Lower leg skin (tissue), 4 donors: Measurements from ENCODE around the gene OLA1. TPM values are rescaled to one million over a fixed set of nuclear protein-coding genes. Genes with fewer than 3 reads are reported as not detected.

Source experiments
- DNase-seq, 2 donors: peaks; one replicate each; pipeline ENCODE4 v3.0.0-alpha.2; 2019; ENCODE audit warnings: low spot score in 2 of 2
- H3K4me3 ChIP-seq: fragments of 200-600 bp; sonication (generic); 2 replicates; pipeline ENCODE4 v1.5.1; 2017; ENCODE audit warnings: mild to moderate bottlenecking, low read depth; ENCODE audit not compliant: poor library complexity, severe bottlenecking
- POLR2A ChIP-seq, 2 donors: fragments of 450-650 bp; IDR thresholded peaks; one replicate each; pipeline ENCODE4 v1.6.1; 2016 to 2017; ENCODE audit warnings: antibody characterized with exemption in 2 of 2, mild to moderate bottlenecking in 1 of 2, moderate library complexity in 1 of 2
- WGBS, 2 donors: methylation state at CpG; one replicate each; pipeline ENCODE4 v1.1.5; 2018; 5-methylcytosine and 5-hydroxymethylcytosine counted together
- intact Hi-C: fragments of 100-400 bp; cut with DNase I; formaldehyde crosslinking; loops from one replicate; pipeline ENCODE4 v1.15.0; 2023; ENCODE audit warnings: low total_unique reads
- total RNA-seq, 4 donors: library from RNA; depleted of rRNA; stranded (reverse); fragments of >200 nt; gene quantifications; one replicate each; pipeline ENCODE4 v1.1.0, GENCODE V29; 2016
- TF ChIP-seq, protein P1 (sequence below), 3 donors: fragments of 450-650 bp; IDR thresholded peaks; one replicate each; pipeline ENCODE4 v1.5.1; 2016; ENCODE audit warnings: antibody characterized with exemption in 3 of 3, mild to moderate bottlenecking in 3 of 3, moderate library complexity in 2 of 3

The OLA1 gene
- total RNA-seq, 4 donors from 2014 or later, result 49.6 to 73.5 (median 61.2) TPM

DNA sequence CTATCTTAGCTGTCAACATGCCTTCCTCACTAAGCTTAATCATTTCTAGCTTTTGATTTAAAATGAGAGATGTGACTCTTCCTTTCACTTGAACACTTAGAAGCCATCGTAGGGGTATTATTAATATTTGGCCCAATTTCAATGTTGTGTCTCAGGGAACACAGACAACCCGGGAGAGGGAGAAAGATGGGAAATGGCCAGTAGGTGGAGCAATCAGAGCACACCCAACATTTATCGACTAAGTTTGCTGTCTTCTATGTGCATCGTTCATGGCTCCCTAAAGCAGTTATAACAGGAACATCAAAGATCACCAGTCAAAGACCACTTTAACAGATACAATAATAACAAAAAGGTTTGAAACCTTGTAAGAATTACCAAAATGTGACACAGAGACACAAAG is 110.2 kb downstream of the OLA1 start:
- no peak for DNase-seq
- intact Hi-C loops, result no loop called here
- WGBS, 2 donors, result 62 to 67% methylated on average over 4 of the region's 4 CpGs
- no peak for TF ChIP-seq POLR2A (IDR thresholded peaks at IDR 0.05)
- TF ChIP-seq, protein P1, sequence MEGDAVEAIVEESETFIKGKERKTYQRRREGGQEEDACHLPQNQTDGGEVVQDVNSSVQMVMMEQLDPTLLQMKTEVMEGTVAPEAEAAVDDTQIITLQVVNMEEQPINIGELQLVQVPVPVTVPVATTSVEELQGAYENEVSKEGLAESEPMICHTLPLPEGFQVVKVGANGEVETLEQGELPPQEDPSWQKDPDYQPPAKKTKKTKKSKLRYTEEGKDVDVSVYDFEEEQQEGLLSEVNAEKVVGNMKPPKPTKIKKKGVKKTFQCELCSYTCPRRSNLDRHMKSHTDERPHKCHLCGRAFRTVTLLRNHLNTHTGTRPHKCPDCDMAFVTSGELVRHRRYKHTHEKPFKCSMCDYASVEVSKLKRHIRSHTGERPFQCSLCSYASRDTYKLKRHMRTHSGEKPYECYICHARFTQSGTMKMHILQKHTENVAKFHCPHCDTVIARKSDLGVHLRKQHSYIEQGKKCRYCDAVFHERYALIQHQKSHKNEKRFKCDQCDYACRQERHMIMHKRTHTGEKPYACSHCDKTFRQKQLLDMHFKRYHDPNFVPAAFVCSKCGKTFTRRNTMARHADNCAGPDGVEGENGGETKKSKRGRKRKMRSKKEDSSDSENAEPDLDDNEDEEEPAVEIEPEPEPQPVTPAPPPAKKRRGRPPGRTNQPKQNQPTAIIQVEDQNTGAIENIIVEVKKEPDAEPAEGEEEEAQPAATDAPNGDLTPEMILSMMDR (IDR thresholded peaks at IDR 0.05), result no peak
- no peak overlapping the region for H3K4me3 ChIP-seq

DNA sequence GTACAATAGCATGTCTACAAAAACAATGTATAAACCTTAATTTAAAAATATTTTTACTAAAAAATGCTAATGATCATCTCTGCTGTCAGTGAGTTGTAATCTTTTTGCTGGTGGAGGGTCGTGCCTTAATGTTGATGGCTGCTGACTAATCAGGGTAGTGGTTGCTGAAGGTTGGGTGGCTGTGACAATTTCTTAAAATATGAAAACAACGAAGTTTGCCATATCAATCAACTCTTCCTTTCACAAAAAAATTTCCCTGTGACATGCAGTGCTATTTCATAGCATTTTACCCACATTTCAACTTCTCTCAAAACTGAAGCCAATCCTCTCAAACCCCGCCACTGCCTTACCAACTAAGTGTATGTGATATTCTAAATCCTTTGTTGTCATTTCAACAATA is 112.4 kb downstream of the OLA1 start:
- DNase-seq, result no peak
- intact Hi-C loops, result no loop called here
- 85 to 94% methylated on average over 3 of the region's 3 CpGs for WGBS, 2 donors
- no peak overlapping the region for H3K4me3 ChIP-seq
- TF ChIP-seq, protein P1 (IDR thresholded peaks at IDR 0.05), result no peak
- TF ChIP-seq POLR2A (IDR thresholded peaks at IDR 0.05), result no peak

DNA sequence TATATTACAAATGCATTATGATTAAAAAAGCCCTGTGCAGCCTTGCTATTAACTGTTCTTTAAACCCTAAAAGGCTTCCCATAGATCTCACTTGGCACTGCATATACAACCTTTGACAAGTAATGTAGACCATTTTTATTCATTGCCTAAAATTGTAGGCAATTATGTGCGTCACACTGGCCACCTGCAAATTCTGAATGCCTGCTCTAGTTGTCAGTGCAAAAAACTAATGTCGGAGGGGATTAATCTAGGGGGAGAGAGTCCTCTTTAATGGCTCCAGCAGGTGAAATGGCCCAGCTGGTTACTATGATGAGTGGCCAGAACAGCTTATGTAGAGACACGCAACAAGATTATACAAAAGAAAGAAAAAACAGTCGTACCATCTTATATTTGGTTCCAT is 123.2 kb downstream of the OLA1 start:
- DNase-seq, result no peak
- TF ChIP-seq, protein P1 (IDR thresholded peaks at IDR 0.05), result no peak
- no peak for TF ChIP-seq POLR2A (IDR thresholded peaks at IDR 0.05)
- H3K4me3 ChIP-seq, result no peak overlapping the region
- intact Hi-C loops, result no loop called here
- 98 to 99% methylated on average over 4 of the region's 4 CpGs for WGBS, 2 donors

DNA sequence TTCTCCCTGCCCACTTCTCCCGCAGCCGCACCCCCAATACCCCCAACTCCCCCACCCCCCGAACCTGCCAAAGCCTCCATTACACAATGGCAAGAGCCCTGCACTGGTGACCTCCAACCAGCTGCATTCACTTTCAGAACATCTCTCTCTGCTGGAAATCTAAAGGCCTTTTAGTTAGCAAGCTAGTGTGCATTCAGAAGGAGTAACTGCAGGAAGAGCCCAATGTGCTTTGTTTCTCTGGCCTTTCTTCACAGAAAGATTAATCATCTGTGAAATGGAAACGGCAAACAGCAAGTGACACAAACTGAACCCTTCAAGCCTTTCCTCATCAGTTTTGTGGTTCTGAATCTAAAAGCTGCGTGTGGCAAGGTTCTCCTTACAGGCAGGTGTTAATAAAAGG is 124.2 kb downstream of the OLA1 start:
- no peak overlapping the region for H3K4me3 ChIP-seq
- intact Hi-C loops, result no loop called here
- DNase-seq, result no peak
- WGBS, 2 donors, result 73 to 84% methylated on average over 5 of the region's 5 CpGs
- no peak for TF ChIP-seq POLR2A (IDR thresholded peaks at IDR 0.05)
- TF ChIP-seq, protein P1 (IDR thresholded peaks at IDR 0.05), result no peak

DNA sequence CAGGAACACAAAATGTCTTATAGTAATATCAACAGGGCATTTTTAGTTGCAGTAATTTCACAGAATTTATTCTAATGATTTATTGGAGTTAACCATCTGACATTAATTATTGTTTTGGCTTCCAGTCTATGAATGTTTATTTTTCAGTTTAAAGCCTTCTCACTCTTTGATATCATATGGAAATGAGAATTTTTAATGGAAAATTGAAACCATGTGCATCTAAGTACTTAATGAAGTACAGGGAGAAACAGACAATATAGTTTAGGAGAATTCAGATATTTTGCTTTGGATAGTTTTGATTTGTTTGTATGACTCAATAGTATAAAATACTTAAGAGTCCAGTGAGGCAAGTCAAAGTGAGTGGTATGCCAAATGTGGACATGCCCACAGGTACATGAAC is 126.1 kb downstream of the OLA1 start:
- TF ChIP-seq, protein P1 (IDR thresholded peaks at IDR 0.05), result no peak
- no peak for TF ChIP-seq POLR2A (IDR thresholded peaks at IDR 0.05)
- intact Hi-C loops, result no loop called here
- no peak for DNase-seq
- no peak overlapping the region for H3K4me3 ChIP-seq

DNA sequence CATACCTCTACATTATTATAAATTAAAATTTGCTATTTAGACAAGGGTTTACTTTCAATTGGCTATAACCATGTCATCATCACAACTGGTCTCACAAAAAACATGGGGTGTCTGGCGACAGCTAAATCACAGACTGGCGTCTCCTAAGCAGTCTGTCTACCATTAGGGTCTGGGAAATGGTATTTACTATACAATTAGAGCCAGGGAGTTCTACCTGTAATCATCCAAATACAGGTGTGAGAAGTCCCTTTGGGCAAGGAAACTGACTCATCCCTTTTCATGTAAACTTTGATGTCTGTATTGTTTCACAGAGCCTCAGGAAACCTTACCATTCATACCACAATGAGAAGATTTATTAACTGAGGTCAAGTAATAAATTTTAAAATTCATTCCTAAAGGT is 126.7 kb downstream of the OLA1 start:
- intact Hi-C loops, result no loop called here
- no peak overlapping the region for H3K4me3 ChIP-seq
- 91% methylated on average over 2 of the region's 2 CpGs for WGBS, 2 donors
- DNase-seq, result no peak
- no peak for TF ChIP-seq POLR2A (IDR thresholded peaks at IDR 0.05)
- TF ChIP-seq, protein P1 (IDR thresholded peaks at IDR 0.05), result no peak
